Stimulated activated CD4-positive, alpha-beta T cell treated with anti-CD3 and anti-CD28 coated beads, Interleukin-1b, Interleukin-23, amount 100 ng/mL, for 1 hour (primary cell): Measurements from ENCODE around the gene KIF26B.

Experiments
- DNase-seq, 2 donors: peaks; one replicate each; pipeline ENCODE4 v3.0.0-alpha.2; 2020; ENCODE audit warnings: low read depth in 2 of 2

Gene KIF26B

GRCh38 chr1:245209658-245210435 lies 55.1 kb downstream of the KIF26B start:
- DNase-seq: no peak

- no peak for DNase-seq
These were observed 56.4 kb downstream of the KIF26B start for GRCh38 chr1:245211035-245211749.

- no peak for DNase-seq
These were observed 57.0 kb downstream of the KIF26B start for GRCh38 chr1:245211761-245212160.

- no peak for DNase-seq
These were observed 57.5 kb downstream of the KIF26B start for GRCh38 chr1:245212221-245212710.

- DNase-seq: no peak
These were observed 58.5 kb downstream of the KIF26B start for GRCh38 chr1:245213066-245213831.

GRCh38 chr1:245215071-245215470 lies 60.3 kb downstream of the KIF26B start:
- DNase-seq: no peak

- no peak for DNase-seq
These were observed 61.8 kb downstream of the KIF26B start for GRCh38 chr1:245216366-245217115.

- DNase-seq: no peak
These were observed 63.2 kb downstream of the KIF26B start for GRCh38 chr1:245217853-245218608.

- no peak for DNase-seq
These were observed 65.7 kb downstream of the KIF26B start for GRCh38 chr1:245220381-245220985.

- no peak for DNase-seq
These were observed 67.0 kb downstream of the KIF26B start for GRCh38 chr1:245221805-245222204.

- no peak for DNase-seq
These were observed 68.3 kb downstream of the KIF26B start for GRCh38 chr1:245222931-245223595.

GRCh38 chr1:245225322-245226202 lies 70.8 kb downstream of the KIF26B start:
- no peak for DNase-seq

GRCh38 chr1:245226203-245226499 lies 71.4 kb downstream of the KIF26B start:
- no peak for DNase-seq

- DNase-seq: no peak
These were observed 74.3 kb downstream of the KIF26B start for GRCh38 chr1:245229051-245229450.

GRCh38 chr1:245232931-245233330 lies 78.1 kb downstream of the KIF26B start:
- no peak for DNase-seq

GRCh38 chr1:245234217-245235081 lies 79.7 kb downstream of the KIF26B start:
- DNase-seq: no peak

GRCh38 chr1:245235156-245235555 lies 80.4 kb downstream of the KIF26B start:
- no peak for DNase-seq

- no peak for DNase-seq
These were observed 85.9 kb downstream of the KIF26B start for GRCh38 chr1:245240648-245241165.
